Measurements from ENCODE around the gene TEX54. TPM values are rescaled to one million over a fixed set of nuclear protein-coding genes. Genes with fewer than 3 reads are reported as not detected.

The TEX54 gene
- total and polyA plus RNA-seq, 2 of the 13 experiments (the other 11 are each of a cell fraction or from before 2014, with no cell fraction given), result not detected

GRCh38 chr11:62791501-62792201 is 41.0 kb downstream of the TEX54 start, which contains the start of gene TMEM223 (continued):
- TF ChIP-seq ZBTB39 (CRISPR knock-in tag; IDR thresholded peaks at IDR 0.05), result no peak; the same call in 1 of the 2 replicates
- TF ChIP-seq ZNF251 (CRISPR knock-in tag; IDR thresholded peaks at IDR 0.05), result no peak
- TF ChIP-seq CHD2 (IDR thresholded peaks at IDR 0.05; ENCODE audit: low read depth, low read length), result no peak
- TF ChIP-seq JDP2 (CRISPR knock-in tag; IDR thresholded peaks at IDR 0.05; ENCODE audit: borderline replicate concordance), result no peak
- peak; percentile 47; the same call in 1 of the 2 replicates for TF ChIP-seq GATA4 (IDR thresholded peaks at IDR 0.05; ENCODE audit: borderline replicate concordance, low read depth)
- TF ChIP-seq ZNF160 (CRISPR knock-in tag; IDR thresholded peaks at IDR 0.05), result peak; percentile 84; the same call in 1 of the 2 replicates
- TF ChIP-seq GATAD2A (CRISPR knock-in tag; IDR thresholded peaks at IDR 0.05), result no peak
- 0 out of 2 replicates have a peak, but pooled peaks have one; percentile 22 for TF ChIP-seq ZFP82 (CRISPR knock-in tag; IDR thresholded peaks at IDR 0.05; ENCODE audit: borderline replicate concordance)
- peak; percentile 58; the same call in 1 of the 2 replicates for TF ChIP-seq CREBL2 (CRISPR knock-in tag; IDR thresholded peaks at IDR 0.05; ENCODE audit: borderline replicate concordance)
- no peak for TF ChIP-seq ZNF264 (CRISPR knock-in tag; IDR thresholded peaks at IDR 0.05)
- no peak for TF ChIP-seq NFE2 (CRISPR knock-in tag; IDR thresholded peaks at IDR 0.05)
- TF ChIP-seq ZNF496 (CRISPR knock-in tag; IDR thresholded peaks at IDR 0.05; ENCODE audit: insufficient replicate concordance), result no peak
- TF ChIP-seq ZNF441 (CRISPR knock-in tag; IDR thresholded peaks at IDR 0.05; ENCODE audit: borderline replicate concordance), result no peak
- TF ChIP-seq SCMH1 (CRISPR knock-in tag; IDR thresholded peaks at IDR 0.05; ENCODE audit: borderline replicate concordance), result no peak
- 0 out of 2 replicates have a peak, but pooled peaks have one; percentile 43 for TF ChIP-seq KLF11 (CRISPR knock-in tag; IDR thresholded peaks at IDR 0.05)
- no peak for TF ChIP-seq CREM (IDR thresholded peaks at IDR 0.05)
- no peak for TF ChIP-seq CREM (CRISPR knock-in tag; IDR thresholded peaks at IDR 0.05)
- no peak for TF ChIP-seq NBN (conservative IDR thresholded peaks at IDR 0.05)
- no peak for TF ChIP-seq ZNF513 (CRISPR knock-in tag; conservative IDR thresholded peaks at IDR 0.05)
- TF ChIP-seq SMARCC2 (IDR thresholded peaks at IDR 0.05), result no peak
- no peak for TF ChIP-seq PTBP1 (IDR thresholded peaks at IDR 0.05; ENCODE audit: low read depth, low read length, poor library complexity, severe bottlenecking)
- TF ChIP-seq NFKBIZ (CRISPR knock-in tag; IDR thresholded peaks at IDR 0.05), result no peak; the same call in 1 of the 2 replicates
- TF ChIP-seq ZNF549 (CRISPR knock-in tag; IDR thresholded peaks at IDR 0.05), result no peak
- TF ChIP-seq XBP1 (CRISPR knock-in tag; IDR thresholded peaks at IDR 0.05), result no peak
- TF ChIP-seq ZNF816 (CRISPR knock-in tag; IDR thresholded peaks at IDR 0.05; ENCODE audit: borderline replicate concordance), result 0 out of 2 replicates have a peak, but pooled peaks have one; percentile 45
- TF ChIP-seq SPEN (CRISPR knock-in tag; IDR thresholded peaks at IDR 0.05; ENCODE audit: low read depth), result peak; percentile 85; the same call in 1 of the 2 replicates
- TF ChIP-seq NR2F2 (IDR thresholded peaks at IDR 0.05; ENCODE audit: borderline replicate concordance, low read depth), result no peak
- TF ChIP-seq TFAP4 (IDR thresholded peaks at IDR 0.05; ENCODE audit: borderline replicate concordance, low read depth), result peak; percentile 41; the same call in 1 of the 2 replicates
- no peak for TF ChIP-seq ZNF343 (CRISPR knock-in tag; IDR thresholded peaks at IDR 0.05)
